ENCODE measurements around the gene DBP. TPM values are rescaled to one million over a fixed set of nuclear protein-coding genes. Genes with fewer than 3 reads are reported as not detected.

DBP gene
- total and polyA plus RNA-seq, 10 donors = 11.4 to 29.5 (median 23.3) TPM

GRCh38 chr19:48637449-48637947 lies 319 bp upstream of the DBP start:
- H3K4me1 ChIP-seq = peaks cover 31 to 71% (median 52%) of the 10 kb centered on the region in 6 donors
- no peaks in the 10 kb centered on the region for H3K9me3 ChIP-seq
- intact Hi-C loops (cut with DNase I; ENCODE audit: low total_unique reads) = no loop called here
- H3K27me3 ChIP-seq (replicated peaks in 1 of 7) = no peaks in the 10 kb centered on the region
- H3K27ac ChIP-seq = peak overlapping the region; percentile 92 to 98 (median 95)
- TF ChIP-seq, protein P1, sequence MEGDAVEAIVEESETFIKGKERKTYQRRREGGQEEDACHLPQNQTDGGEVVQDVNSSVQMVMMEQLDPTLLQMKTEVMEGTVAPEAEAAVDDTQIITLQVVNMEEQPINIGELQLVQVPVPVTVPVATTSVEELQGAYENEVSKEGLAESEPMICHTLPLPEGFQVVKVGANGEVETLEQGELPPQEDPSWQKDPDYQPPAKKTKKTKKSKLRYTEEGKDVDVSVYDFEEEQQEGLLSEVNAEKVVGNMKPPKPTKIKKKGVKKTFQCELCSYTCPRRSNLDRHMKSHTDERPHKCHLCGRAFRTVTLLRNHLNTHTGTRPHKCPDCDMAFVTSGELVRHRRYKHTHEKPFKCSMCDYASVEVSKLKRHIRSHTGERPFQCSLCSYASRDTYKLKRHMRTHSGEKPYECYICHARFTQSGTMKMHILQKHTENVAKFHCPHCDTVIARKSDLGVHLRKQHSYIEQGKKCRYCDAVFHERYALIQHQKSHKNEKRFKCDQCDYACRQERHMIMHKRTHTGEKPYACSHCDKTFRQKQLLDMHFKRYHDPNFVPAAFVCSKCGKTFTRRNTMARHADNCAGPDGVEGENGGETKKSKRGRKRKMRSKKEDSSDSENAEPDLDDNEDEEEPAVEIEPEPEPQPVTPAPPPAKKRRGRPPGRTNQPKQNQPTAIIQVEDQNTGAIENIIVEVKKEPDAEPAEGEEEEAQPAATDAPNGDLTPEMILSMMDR (IDR thresholded peaks at IDR 0.05 in 8 of 11, conservative IDR thresholded peaks at IDR 0.05 in 3 of 11) = peak in 1 of 11 experiments; percentile 2
- TF ChIP-seq POLR2AphosphoS5 (IDR thresholded peaks at IDR 0.05) (peak; percentile 67 to 91 (median 89)), POLR2A (IDR thresholded peaks at IDR 0.05) (no peak)
- WGBS, 5 donors = 0% methylated on average over 28 to 38 of the region's 38 CpGs
- peaks cover 0 to 10% (median 7%) of the 10 kb centered on the region in 6 donors for H3K36me3 ChIP-seq
- peak overlapping the region; percentile 21 to 98 (median 77) for H3K4me3 ChIP-seq
- peak; percentile 100 for DNase-seq

- Histone ChIP-seq H3K4me1 (peaks cover 34 to 84% (median 64%) of the 10 kb centered on the region in 6 donors), H3K27ac (peak overlapping the region; percentile 92 to 98 (median 95)), H3K9me3 (no peaks in the 10 kb centered on the region), H3K4me3 (peak overlapping the region; percentile 57 to 98 (median 77)), H3K36me3 (peaks cover 0 to 23% (median 16%) of the 10 kb centered on the region in 6 donors), H3K27me3 (replicated peaks in 1 of 7) (no peaks in the 10 kb centered on the region)
- TF ChIP-seq POLR2AphosphoS5 (IDR thresholded peaks at IDR 0.05) (no peak), POLR2A (IDR thresholded peaks at IDR 0.05) (no peak)
- TF ChIP-seq, protein P1 (IDR thresholded peaks at IDR 0.05 in 8 of 11, conservative IDR thresholded peaks at IDR 0.05 in 3 of 11) = no peak
- 1 to 2% (median 1%) methylated on average over 30 to 35 of the region's 35 CpGs for WGBS, 5 donors
- intact Hi-C loops (cut with DNase I; ENCODE audit: low total_unique reads) = no loop called here
- DNase-seq = peak; percentile 91
These were observed 967 bp downstream of the DBP start for GRCh38 chr19:48635966-48636858.

DNA sequence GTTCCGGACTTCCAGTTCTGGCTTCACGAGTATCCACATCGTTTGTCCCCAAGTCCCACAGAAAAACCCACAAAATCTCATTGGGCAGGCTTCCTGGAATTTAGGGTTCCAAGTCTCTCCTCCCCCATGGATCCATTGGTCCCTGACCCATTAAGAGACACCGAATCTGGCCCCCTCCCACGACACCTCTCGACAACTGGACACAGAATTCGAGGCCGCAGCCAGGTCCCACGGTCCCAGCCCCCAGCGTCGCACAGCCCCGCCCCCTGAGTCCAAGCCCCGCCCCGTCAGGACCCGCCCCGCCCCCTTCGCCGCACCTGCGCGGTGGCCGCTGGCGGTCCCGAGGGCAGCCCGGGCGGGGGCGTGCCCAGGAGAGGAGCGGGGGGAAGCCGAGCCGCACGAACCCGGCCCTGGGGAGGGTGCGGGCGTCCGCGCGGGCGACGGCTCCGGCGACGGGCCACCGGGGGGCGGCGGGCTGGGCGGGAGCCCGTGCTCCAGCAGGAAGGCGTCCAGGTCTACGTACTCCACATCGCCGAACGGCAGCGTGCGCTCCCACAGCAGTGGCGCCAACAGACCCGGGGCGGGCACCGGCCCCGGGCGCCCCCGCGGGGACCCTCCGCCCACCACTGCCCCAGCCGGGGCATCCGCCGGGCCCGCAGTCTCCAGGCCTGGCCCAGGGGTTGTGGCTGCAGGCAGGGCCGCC lies 1.8 kb downstream of the DBP start:
- Histone ChIP-seq H3K4me1 (peaks cover 40 to 92% (median 72%) of the 10 kb centered on the region in 6 donors), H3K9me3 (no peaks in the 10 kb centered on the region), H3K4me3 (peak overlapping the region; percentile 57 to 98 (median 77)), H3K27ac (peak overlapping the region; percentile 92 to 98 (median 95)), H3K36me3 (peaks cover 0 to 31% (median 20%) of the 10 kb centered on the region in 6 donors), H3K27me3 (replicated peaks in 1 of 7) (no peaks in the 10 kb centered on the region)
- DNase-seq = peak; percentile 95
- TF ChIP-seq POLR2A (IDR thresholded peaks at IDR 0.05) (peak in 1 of 3 donors; percentile 5), POLR2AphosphoS5 (IDR thresholded peaks at IDR 0.05) (peak; percentile 64 to 86 (median 84))
- TF ChIP-seq, protein P1 (IDR thresholded peaks at IDR 0.05 in 8 of 11, conservative IDR thresholded peaks at IDR 0.05 in 3 of 11) = peak in 1 of 11 experiments; percentile 15
- 1 to 5% (median 1%) methylated on average over 12 to 67 of the region's 67 CpGs for WGBS, 5 donors
- intact Hi-C loops (cut with DNase I; ENCODE audit: low total_unique reads) = no loop called here

Data from spleen (tissue), 11 donors.